Fibroblast of villous mesenchyme (primary cell): ENCODE results near the gene PRKAG3. TPM values are rescaled to one million over a fixed set of nuclear protein-coding genes. Genes with fewer than 3 reads are reported as not detected.

Experiments
- DNase-seq: peaks from one replicate; pipeline ENCODE4 v3.0.0-alpha.2; 2010; ENCODE audit warnings: low read depth
- H3K4me3 ChIP-seq: 2 replicates; pipeline ENCODE4 v1.5.1; 2011; ENCODE audit warnings: low read depth, mild to moderate bottlenecking, low read length
- total RNA-seq: library from RNA; depleted of rRNA; stranded (reverse); fragments of >200 nt; gene quantifications from 2 replicates; pipeline ENCODE4 v1.2.3, GENCODE V29; 2012
- TF ChIP-seq, protein P1 (sequence below): IDR thresholded peaks from 2 replicates; pipeline ENCODE4 v1.5.1; 2012; ENCODE audit warnings: low read depth, mild to moderate bottlenecking, low read length; ENCODE audit not compliant: insufficient read depth

PRKAG3 gene
- not detected in 2 replicates for total RNA-seq

DNA sequence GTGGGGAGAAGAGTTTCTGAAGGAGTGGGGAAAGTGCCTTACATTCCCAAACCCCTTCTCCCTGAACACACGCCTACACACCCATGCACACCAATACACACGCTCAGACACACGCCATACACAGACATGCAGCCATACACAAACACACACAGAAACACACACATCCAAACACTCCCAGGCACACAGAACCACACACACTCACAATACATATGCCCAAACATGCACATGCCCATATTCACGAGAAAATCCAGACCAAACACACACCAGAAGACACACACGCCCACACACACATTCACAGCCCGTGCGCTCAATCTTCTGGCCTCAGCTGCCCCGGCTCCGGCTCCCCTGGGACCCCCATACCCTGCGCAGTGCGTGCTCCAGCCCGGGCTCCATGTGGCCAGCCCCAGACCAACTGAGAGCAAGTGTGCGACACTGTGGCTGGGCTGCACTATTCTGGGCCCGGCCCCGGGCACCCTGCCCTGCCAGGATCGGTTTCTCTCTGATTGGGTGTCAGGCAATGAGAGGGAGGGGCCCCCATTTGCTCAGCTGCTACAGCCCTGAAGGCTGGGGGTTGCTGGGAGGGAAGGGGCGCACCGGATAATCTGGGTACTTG, at the start of gene PRKAG3:
Gene PRKAG3, minus strand, starts transcription at position 426 of the 613 bp plus-strand sequence.
- no peak for DNase-seq
- H3K4me3 ChIP-seq: no peak within 1 kb of the TSS
- TF ChIP-seq, protein P1, sequence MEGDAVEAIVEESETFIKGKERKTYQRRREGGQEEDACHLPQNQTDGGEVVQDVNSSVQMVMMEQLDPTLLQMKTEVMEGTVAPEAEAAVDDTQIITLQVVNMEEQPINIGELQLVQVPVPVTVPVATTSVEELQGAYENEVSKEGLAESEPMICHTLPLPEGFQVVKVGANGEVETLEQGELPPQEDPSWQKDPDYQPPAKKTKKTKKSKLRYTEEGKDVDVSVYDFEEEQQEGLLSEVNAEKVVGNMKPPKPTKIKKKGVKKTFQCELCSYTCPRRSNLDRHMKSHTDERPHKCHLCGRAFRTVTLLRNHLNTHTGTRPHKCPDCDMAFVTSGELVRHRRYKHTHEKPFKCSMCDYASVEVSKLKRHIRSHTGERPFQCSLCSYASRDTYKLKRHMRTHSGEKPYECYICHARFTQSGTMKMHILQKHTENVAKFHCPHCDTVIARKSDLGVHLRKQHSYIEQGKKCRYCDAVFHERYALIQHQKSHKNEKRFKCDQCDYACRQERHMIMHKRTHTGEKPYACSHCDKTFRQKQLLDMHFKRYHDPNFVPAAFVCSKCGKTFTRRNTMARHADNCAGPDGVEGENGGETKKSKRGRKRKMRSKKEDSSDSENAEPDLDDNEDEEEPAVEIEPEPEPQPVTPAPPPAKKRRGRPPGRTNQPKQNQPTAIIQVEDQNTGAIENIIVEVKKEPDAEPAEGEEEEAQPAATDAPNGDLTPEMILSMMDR: no peak

DNA sequence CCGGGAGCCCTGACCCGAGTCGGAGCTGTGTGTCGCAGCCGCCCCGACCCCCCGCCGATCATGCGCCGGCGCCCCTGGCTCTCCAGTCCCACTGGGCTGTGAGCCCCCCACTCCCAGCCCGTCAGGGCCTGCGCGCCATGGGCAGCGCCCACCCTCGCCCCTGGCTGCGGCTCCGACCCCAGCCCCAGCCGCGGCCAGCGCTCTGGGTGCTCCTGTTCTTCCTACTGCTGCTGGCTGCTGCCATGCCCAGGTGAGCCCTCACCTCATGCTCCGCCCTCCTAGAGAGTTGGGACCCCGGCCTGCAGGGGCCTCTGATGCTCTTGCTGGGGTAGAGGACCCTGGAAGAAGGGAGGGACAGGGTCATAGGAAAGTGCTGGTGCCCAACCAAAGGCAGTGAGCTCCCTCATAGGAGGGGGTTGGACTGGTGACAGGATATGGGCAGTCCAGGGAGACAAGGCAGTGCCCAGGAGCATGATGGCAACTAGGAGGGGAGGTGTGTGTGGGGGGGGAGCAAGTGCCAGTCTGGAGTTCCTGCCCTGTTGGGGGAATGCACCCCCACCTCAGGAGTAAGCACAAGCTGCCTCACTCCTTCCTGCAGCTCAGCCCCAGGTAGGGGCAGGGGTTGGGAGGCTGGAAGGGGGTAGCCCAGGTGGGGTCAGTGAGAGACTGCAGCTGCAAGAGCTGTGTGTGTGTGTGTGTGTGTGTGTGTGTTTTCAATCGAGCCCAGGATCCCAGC, 49.4 kb upstream of the PRKAG3 start:
- TF ChIP-seq, protein P1: no peak
- no peak overlapping the region for H3K4me3 ChIP-seq

DNA sequence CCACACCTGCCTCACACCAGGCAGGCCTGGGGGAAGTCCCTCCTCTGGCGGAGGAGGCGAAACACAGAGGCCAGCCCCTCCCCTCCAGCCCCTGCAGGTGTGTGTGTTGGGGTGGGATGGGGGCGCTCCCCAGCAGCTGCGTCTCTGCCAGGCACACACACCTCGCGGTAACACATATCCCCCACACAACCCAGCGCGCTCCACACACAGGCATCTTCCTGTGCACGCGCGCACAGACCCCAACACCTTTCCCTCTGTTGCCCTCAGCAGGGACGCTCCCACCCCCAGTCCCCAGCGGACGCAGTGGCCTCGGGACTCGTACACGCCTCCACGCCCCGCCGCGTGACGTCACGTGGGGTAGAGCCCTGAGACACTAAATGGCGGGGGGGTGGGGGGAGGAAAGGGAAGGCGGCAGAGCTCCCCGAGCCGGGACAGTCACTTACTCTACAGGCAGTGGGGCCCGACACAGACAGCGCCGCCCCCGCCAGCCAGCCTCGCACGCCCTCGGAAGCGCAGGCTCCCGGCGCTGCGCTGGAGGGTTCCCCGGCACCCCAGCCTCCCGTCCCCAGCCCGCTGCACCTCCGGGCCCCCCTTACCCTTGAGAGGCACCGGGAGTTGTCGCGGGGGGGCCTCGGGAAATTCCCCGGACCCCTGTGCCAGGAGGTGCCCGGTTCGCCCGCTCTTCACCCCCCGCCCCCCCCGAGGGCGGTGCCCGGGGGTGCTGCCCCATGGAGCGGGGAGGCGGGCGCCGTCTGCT, 48.7 kb upstream of the PRKAG3 start, which contains the start of gene WNT10A:
Gene WNT10A, plus strand, starts transcription at position 751 of the 757 bp plus-strand sequence. CDS start 144 bp downstream, outside the sequence.
- no peak within 1 kb of the TSS for H3K4me3 ChIP-seq
- TF ChIP-seq, protein P1: no peak
- no peak for DNase-seq

More for the DNA sequence above, 49.4 kb upstream of the PRKAG3 start:
- no peak for DNase-seq

DNA sequence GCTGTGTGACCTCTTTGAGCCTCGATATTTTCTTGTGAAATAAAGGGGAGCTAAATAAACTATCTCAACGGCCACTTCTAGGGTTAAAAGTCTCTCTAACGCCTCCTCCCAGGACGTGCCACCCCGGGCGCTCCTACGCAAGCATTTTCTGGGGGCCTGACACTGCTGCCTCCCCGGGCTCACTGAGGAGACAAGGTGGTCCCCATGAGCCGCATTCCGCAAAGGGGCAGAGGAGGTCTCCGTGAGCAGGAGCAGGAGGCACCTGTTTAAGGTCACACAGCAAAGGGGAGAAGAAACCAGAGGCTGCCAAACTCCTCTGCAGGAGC, 48.1 kb upstream of the PRKAG3 start:
- no peak for DNase-seq
- TF ChIP-seq, protein P1: no peak
- no peak overlapping the region for H3K4me3 ChIP-seq

DNA sequence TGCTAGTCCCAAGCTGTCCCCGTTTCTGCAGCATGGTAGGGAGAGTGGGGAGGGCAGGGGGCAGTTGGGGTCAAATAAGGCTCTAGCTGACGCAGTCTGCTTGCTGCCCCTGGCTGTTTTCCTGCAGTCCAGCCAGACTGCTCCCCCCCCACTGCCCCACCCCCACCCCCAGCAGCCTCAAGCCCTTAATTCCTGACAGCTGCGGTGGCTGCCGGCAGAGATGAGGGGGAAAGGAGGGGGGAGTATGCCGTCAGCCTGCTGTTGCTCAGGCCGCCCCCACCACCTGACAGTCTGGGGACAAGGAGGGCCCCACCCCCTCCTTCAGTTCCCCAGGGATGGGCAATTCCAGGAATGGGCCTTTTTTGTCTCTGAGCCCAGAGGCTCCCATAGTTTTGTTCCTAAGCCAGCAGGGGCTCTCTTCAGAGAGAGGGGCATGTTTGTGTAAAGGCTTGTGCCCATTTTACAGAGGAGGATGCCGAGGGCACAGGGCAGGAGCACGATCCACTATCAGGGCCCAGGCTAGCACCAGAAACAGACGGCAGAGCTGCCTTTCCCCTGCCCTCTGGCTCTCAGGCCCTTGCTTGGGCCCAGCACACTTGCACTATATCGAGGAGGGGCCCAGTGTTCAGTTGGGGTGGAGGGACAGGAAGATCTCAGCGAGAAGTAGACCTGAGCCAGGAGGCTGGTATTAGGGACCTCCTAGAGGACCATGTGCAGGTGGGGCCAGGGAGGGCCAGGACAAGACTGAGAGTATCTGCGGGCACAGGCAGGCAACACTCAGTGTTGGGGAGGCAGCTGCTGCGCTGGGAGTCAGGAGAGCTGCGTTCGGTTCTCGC, 47.5 kb upstream of the PRKAG3 start:
- no peak overlapping the region for H3K4me3 ChIP-seq
- DNase-seq: no peak
- TF ChIP-seq, protein P1: no peak

DNA sequence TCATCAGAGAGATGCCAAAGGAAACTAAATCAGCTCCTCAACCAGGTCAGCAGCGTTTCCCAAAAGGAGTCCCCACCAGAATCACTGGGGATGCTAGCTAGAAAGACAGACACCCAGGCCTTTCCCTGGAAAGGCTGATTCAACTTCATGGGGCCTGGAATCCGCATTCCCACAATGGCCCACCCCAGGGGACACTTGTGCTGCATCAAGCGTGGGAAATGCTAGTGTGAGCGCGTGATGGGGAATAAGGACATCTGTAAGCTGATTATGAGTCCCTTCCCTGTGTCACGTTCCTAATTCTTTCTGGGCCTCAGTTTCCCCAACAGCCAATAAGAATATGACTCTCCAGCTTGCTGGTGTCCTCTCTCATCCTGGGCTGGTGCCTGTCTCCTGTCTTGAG, 46.9 kb upstream of the PRKAG3 start:
- TF ChIP-seq, protein P1: no peak
- H3K4me3 ChIP-seq: no peak overlapping the region
- DNase-seq: no peak
